Measurements from ENCODE around the gene STXBP1. TPM values are rescaled to one million over a fixed set of nuclear protein-coding genes. Genes with fewer than 3 reads are reported as not detected.

STXBP1 gene
- total RNA-seq, 6 experiments from 2014 or later, result 1.8 to 13.5 (median 4.1) TPM

DNA sequence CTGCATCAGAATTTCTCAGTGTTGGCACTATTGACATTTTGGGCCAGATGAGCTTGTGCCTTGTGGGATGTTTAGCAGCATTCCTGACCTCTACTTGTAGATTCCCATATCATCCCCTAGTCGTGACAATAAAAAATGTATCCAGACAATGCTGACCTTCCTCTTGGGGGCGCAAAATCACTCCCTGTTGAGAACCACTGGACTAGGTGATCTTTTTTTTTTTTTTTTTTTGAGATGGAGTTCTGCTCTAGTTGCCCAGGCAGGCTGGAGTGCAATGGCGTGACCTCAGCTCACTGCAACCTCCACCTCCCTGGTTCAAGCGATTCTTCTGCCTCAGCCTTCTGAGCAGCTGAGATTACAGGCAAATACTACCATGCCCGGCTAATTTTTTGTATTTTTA is 22.6 kb downstream of the STXBP1 start:
- peaks cover 0 to 6% (median 0%) of the 10 kb centered on the region in 4 donors for H3K4me1 ChIP-seq
- no peaks in the 10 kb centered on the region for H3K27me3 ChIP-seq
- DNase-seq, result no peak
- peak overlapping the region in 1 of 3 donors; percentile 24 for H3K27ac ChIP-seq
- no peaks in the 10 kb centered on the region for H3K9me3 ChIP-seq
- TF ChIP-seq CTCF (IDR thresholded peaks at IDR 0.05) (no peak), POLR2A (IDR thresholded peaks at IDR 0.05) (no peak)
- no peak overlapping the region for H3K4me3 ChIP-seq
- intact Hi-C loops (cut with DNase I), result no loop called here
- 89% methylated on average over 5 of the region's 5 CpGs for WGBS (ENCODE audit: insufficient coverage, low coverage, low lambda C conversion rate, missing lambda C conversion rate)
- H3K36me3 ChIP-seq, result no peaks in the 10 kb centered on the region
- no peak for ATAC-seq

- no peak overlapping the region for H3K27ac ChIP-seq
- WGBS (ENCODE audit: insufficient coverage, low coverage, low lambda C conversion rate, missing lambda C conversion rate), result 91% methylated on average over 4 of the region's 8 CpGs
Measured at GRCh38 chr9:127635201-127635735, 23.2 kb downstream of the STXBP1 start.

GRCh38 chr9:127637322-127637847 is 25.3 kb downstream of the STXBP1 start:
- Histone ChIP-seq H3K4me1 (peaks cover 0 to 6% (median 0%) of the 10 kb centered on the region in 4 donors), H3K36me3 (no peaks in the 10 kb centered on the region), H3K27me3 (no peaks in the 10 kb centered on the region), H3K4me3 (no peak overlapping the region), H3K27ac (no peak overlapping the region), H3K9me3 (no peaks in the 10 kb centered on the region)
- intact Hi-C loops (cut with DNase I), result no loop called here
- 24% methylated on average over 9 of the region's 11 CpGs for WGBS (ENCODE audit: insufficient coverage, low coverage, low lambda C conversion rate, missing lambda C conversion rate)
- peak; percentile 66 to 86 (median 79) for ATAC-seq
- TF ChIP-seq POLR2A (IDR thresholded peaks at IDR 0.05) (no peak), CTCF (IDR thresholded peaks at IDR 0.05) (no peak)
- no peak for DNase-seq

More at GRCh38 chr9:127635201-127635735, 23.2 kb downstream of the STXBP1 start:
- H3K27me3 ChIP-seq, result no peaks in the 10 kb centered on the region
- DNase-seq (no peak), ATAC-seq (no peak)
- H3K9me3 ChIP-seq, result no peaks in the 10 kb centered on the region
- no peak for TF ChIP-seq CTCF (IDR thresholded peaks at IDR 0.05)
- no peak for TF ChIP-seq POLR2A (IDR thresholded peaks at IDR 0.05)
- H3K36me3 ChIP-seq, result no peaks in the 10 kb centered on the region
- peaks cover 0 to 6% (median 0%) of the 10 kb centered on the region in 4 donors for H3K4me1 ChIP-seq
- no peak overlapping the region for H3K4me3 ChIP-seq
- intact Hi-C loops (cut with DNase I), result no loop called here

GRCh38 chr9:127640908-127641545 is 28.9 kb downstream of the STXBP1 start:
- no peak overlapping the region for H3K27ac ChIP-seq
- no peak for ATAC-seq

More at GRCh38 chr9:127640908-127641545, 28.9 kb downstream of the STXBP1 start:
- H3K27me3 ChIP-seq, result no peaks in the 10 kb centered on the region
- H3K4me3 ChIP-seq, result no peak overlapping the region
- no peak for TF ChIP-seq CTCF (IDR thresholded peaks at IDR 0.05)
- no peak for TF ChIP-seq POLR2A (IDR thresholded peaks at IDR 0.05)
- no peaks in the 10 kb centered on the region for H3K9me3 ChIP-seq
- no peaks in the 10 kb centered on the region for H3K36me3 ChIP-seq
- no peak for DNase-seq
- H3K4me1 ChIP-seq, result peaks cover 0 to 6% (median 0%) of the 10 kb centered on the region in 4 donors
- intact Hi-C loops (cut with DNase I), result no loop called here
- 88% methylated on average over 3 of the region's 5 CpGs for WGBS (ENCODE audit: insufficient coverage, low coverage, low lambda C conversion rate, missing lambda C conversion rate)

All from right lobe of liver (tissue), 6 donors.